ENCODE measurements around the gene C9.
"Not testable (repeated sequence)": the region's sequence is repeated elsewhere in the genome, so short reads cannot be mapped to it uniquely, and the experiment has no call there.

The C9 gene

DNA sequence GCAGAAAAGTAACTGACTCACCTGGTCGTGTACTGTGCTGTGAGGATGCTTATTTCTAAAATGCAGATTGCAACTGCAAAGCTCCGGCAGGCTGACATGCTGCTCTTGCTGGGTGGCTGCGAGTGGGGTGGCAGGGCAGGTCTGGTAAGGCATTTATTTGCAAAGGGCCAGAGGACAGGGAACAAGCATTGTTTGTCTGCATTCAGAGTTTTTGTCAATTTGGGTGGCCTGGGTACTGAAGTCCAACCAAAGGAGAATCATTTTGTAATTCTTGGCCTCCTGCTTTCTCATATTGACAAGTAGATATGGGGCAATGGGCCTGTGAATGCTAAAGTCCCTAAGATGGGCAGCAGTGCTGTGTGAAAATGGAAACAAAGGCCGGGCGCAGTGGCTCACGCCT lies at the start of gene C9:
Gene C9, minus strand, starts transcription at position 129 of the 400 bp plus-strand sequence. Its CDS starts 31 bp downstream, at position 98.
- TF ChIP-seq ZNF274 (IDR thresholded peaks at IDR 0.05; ENCODE audit: low read depth, low read length) = no peak
- no peak within 1 kb of the TSS for H3K4me3 ChIP-seq (ENCODE audit: low read length)

DNA sequence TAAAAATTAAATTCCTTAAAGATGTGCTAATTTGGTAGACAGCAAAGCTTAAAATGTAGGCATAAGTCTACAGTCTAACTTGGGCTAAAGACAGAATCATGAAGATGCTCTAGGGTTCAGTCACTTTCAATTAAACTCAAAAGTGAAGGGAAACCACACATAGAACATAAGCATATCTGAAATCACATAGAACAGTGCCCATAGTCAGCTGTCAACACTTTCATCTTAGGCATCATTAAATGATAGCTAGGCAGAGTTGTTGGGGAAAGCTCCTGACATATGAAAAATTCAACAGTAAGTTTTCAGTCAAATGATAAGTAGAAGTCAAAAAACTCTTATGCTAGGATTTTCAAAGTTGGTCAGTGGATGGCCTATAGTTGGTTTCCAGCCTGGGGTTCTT lies 49.5 kb upstream of the C9 start:
- TF ChIP-seq ZNF274 (IDR thresholded peaks at IDR 0.05; ENCODE audit: low read depth, low read length) = no peak
- H3K4me3 ChIP-seq (ENCODE audit: low read length) = no peak overlapping the region

DNA sequence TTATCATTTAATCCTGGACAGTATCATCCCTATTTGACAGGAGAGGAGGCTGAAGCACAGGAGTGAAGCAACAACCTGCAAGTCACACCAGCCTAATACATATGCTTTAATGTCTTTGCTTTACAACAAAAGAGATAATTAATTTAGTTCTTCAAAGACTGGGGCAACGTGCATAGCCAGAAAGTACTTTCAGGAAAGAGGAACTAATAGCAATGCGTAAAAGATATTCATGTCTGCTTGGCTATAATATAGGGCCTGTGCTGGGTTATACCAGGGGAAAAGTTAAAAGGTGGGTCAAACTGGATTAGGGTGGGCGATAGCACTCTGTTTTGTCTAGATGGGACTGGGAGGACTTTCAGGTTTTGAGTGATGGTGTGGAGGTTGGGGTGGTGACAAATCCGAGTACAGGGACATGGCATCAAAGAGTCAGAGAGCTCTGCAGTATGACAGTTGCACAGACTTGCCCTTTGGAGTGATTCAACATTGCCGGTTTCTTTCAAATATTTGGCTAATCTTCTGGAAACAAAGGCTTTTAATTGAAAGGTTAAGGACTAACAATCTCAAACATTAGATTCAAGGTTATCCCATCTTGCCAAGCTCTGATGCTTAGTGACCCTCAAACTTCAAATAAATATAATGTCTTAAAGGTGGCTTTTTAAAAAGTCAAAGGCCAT lies 48.6 kb upstream of the C9 start:
- H3K4me3 ChIP-seq (ENCODE audit: low read length) = no peak overlapping the region
- TF ChIP-seq ZNF274 (IDR thresholded peaks at IDR 0.05; ENCODE audit: low read depth, low read length) = no peak

DNA sequence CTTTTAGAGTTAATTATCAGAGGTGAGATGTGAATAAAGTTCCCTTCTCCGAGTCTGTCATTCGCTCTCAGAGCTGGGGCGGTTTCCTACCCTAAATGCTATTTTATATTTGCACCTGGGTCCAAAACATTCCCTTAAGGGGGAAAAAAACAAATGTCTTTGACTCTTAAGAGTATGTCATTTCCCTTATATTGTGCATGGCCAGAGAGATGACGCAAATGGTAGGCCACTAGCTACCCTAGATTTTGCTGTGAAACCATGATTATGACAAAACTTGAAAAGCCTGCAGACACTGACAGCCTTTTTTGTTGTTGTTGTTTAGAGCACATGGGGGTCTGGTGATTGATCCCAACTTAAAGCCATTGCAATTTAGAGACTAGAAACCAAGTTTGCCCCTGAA lies 47.7 kb upstream of the C9 start:
- TF ChIP-seq ZNF274 (IDR thresholded peaks at IDR 0.05; ENCODE audit: low read depth, low read length) = no peak
- H3K4me3 ChIP-seq (ENCODE audit: low read length) = no peak overlapping the region

DNA sequence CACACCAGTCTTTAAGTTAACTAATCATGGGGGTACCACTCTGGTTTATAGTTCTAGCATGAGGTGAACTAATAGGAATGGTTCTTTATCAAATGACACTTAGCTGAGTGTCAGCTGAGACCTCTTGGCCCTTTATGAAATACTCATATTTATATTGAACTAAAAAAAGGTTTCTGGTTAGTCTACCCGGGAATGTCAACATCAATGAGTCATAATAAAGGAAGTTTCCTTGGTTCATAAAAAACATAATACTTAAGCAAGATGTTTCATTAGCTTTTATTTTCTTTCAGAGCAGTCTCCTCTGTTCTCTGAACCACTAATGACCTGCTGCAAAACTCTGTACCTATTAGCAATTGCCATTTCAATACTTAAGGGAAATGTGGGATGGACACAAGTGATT lies 46.8 kb upstream of the C9 start:
- no peak for TF ChIP-seq ZNF274 (IDR thresholded peaks at IDR 0.05; ENCODE audit: low read depth, low read length)
- no peak overlapping the region for H3K4me3 ChIP-seq (ENCODE audit: low read length)

DNA sequence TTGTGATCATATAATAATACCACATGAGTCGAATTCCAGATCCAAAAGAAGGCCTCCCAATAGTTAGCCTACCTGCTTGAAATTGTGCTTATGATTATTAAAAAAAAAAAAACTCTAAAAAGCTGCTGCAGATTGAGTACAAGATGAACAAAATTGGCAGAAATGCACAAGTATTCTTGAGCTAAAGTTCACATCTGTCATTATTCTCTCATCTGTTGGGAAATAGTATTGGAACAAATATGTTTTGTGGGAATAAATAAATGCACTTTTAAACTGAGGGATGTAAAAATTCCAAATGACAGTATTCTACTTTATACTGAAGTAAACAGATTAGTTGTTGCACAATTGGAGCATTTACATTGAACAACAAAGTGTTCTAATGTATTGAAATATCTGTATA lies 44.7 kb upstream of the C9 start:
- H3K4me3 ChIP-seq (ENCODE audit: low read length) = no peak overlapping the region
- no peak for TF ChIP-seq ZNF274 (IDR thresholded peaks at IDR 0.05; ENCODE audit: low read depth, low read length)

DNA sequence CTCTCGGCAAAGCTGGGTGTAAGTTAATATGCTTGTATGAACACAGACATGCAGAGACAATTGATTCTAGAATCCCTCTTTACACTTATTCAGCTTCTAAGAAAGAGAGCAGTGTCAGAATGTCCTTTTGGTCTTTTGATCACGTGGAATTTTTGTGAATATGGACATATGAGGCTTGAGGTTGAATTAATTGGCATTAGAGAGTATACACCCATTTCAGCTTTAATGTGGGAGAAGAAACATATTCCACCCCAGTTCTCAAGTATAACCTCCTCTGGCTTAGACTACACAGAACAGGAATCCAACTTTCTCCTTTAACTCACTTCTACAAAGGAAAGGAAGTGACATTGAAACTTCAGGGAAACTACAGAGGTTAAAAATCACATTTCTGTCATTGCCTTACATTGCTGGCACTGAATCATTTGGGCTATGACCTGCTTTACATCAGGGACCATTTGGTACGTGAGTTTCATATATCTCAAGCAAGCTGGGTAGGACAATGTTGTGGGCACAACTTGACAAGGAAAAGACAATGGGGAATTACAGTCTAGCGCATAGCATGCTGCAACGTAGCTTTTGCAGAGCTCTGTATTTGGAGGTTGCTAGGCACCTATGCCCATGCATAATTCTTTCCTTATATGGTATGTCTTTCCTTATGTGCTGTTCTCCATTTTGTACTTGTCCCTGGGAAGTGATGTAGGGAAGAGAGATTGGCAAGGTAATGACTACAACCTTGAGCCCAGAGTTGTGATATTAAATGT lies 41.0 kb upstream of the C9 start:
- no peak for TF ChIP-seq ZNF274 (IDR thresholded peaks at IDR 0.05; ENCODE audit: low read depth, low read length)
- no peak overlapping the region for H3K4me3 ChIP-seq (ENCODE audit: low read length)

DNA sequence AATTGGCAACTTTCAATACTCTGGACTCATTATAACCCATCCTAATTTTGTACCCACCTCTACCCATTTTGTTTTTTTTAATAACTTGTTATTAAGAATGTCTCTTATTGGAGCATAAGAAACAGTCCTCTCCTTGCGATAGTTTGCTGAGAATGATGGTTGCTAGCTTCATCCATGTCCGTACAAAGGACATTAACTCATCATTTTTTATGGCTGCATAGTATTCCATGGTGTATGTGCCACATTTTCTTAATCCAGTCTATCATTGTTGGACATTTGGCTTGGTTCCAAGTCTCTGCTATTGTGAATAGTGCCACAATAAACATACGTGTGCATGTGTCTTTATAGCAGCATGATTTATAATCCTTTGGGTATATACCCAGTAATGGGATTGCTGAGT lies 39.5 kb upstream of the C9 start:
- H3K4me3 ChIP-seq (ENCODE audit: low read length) = not testable (repeated sequence)

DNA sequence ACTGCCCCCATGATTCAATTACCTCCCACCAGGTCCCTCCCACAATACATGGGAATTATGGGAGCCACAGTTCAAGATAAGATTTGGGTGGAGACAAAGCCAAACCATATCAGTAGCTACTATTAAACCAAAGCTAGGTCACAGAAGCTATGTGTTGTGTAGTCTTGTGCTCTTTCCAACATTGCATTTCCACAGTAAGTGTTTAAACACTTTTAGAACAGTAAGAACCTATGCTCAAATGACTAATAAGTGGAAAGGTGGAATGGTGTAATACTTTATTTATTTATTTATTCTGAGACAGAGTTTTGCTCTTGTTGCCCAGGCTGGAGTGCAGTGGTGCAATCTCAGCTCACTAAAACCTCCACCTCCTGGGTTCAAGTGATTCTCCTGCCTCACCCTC lies 37.8 kb upstream of the C9 start:
- not testable (repeated sequence) for H3K4me3 ChIP-seq (ENCODE audit: low read length)

DNA sequence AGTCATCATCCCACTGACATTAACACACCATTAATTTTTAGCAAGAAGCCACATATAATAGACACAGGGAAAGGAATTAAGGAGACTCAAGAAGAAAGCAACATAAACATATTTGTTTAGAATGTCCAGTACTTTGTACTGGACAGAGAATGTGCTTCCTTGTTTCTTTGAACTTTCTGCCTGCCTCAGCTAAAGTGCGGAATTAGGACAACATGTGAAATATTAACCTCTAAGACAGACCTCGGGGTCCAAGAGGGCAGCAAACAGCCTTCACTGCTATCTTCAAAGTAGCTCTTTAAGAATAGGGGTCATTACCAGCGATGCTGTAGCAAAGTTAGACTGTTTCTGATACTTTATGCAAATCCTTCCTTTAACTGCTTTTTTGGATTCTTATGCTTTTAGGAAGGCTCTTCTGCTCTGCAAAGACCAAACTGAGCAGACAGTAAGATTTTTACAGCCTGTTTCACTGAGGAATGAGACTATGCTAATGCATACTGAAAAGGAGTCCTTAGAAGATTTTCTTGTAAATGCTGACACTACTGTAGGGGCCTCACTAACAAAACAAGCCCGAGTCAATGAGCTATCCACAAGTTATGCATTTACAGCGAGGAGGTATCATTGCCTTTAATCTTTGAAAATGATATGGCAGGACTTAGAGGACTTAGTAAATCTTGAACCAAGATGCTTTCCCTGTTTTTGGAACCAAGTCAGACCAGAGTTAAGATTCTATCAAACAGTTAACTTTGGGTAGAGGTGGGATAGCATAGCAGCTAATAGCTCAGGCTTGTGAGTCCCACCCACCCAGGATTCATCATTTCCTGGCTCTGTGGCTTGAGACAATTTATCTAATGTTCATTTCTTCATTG lies 36.7 kb upstream of the C9 start:
- H3K4me3 ChIP-seq (ENCODE audit: low read length) = no peak overlapping the region
- TF ChIP-seq ZNF274 (IDR thresholded peaks at IDR 0.05; ENCODE audit: low read depth, low read length) = no peak

DNA sequence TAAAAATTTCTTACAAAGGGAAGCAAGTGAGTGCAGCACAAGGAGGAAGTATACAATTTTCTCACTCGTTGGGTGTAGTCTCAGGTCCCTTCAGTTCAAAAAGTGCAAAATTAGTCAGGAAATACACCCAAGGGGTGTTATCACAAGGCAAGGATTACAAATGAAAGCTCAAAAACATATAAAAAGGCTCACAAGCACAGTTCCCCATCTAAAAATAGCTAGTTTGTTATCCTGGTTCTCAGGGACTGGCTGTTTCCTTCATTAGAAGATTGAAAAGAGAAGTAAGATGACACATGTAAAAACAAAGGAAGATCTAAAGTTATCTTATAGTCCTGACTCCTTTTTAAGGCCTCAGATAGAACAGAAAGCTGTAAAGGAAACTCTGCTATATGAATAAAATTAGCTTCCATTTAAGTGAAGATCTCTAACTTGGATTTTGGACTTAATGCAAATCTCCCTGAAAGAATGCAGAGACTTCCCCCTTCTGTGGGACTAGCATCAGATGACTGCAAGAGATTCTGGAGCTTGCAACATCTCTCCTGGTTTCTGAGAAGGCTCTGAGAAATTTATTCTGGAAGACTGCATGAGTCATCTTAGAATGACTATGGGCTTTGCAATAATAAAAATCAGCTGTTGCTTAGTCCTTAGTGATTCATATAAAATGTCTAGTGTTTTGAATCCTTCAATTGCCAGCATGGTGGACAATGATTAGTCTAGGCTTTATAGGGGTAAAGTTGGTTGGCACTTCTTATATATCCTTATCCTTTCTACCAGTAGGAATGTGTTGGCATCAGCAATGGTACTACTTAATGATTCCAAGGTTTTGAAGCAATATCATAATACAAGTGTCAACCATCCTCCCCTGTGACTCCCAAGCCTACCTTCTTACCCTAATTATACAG lies 35.1 kb upstream of the C9 start:
- H3K4me3 ChIP-seq (ENCODE audit: low read length) = no peak overlapping the region
- TF ChIP-seq ZNF274 (IDR thresholded peaks at IDR 0.05; ENCODE audit: low read depth, low read length) = no peak

DNA sequence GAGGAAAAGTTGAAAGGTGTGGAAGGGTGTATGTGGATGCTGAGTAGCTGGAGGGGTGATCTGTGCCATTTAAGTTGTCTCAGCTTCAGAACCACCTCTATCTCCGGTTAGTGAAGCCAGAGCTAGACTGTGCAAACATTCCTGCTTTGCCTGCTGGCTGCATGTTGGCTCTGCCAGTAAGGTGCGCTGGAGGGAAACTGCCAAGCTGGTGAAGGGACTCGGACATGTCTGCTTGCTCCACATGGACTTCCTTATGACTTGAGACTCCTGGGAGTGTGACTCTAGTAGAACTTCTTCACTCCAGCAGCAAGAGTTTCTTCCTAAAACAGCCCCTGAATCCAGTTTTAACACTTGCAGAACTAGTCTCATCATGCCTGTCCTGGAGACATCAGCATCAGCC lies 32.5 kb upstream of the C9 start:
- no peak for TF ChIP-seq ZNF274 (IDR thresholded peaks at IDR 0.05; ENCODE audit: low read depth, low read length)
- H3K4me3 ChIP-seq (ENCODE audit: low read length) = no peak overlapping the region

DNA sequence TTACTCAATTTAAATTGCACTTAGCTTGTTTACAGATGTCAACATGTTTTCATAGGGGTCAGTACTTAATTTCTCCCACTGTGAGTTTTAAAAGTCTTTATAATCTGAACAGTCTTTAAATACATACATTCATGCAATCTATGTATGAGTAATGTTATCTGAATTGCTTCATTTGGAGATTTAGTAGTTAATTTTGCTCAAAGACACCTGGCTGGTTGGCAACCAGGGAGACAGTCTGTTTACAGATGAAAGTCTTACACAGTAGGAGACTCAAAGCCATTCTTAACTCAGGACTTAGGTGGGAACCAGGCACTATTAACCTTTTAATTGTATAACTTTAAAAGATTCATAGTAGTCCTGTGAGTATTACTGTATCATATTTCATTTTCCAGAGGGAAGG lies 31.2 kb upstream of the C9 start:
- H3K4me3 ChIP-seq (ENCODE audit: low read length) = no peak overlapping the region
- TF ChIP-seq ZNF274 (IDR thresholded peaks at IDR 0.05; ENCODE audit: low read depth, low read length) = no peak

DNA sequence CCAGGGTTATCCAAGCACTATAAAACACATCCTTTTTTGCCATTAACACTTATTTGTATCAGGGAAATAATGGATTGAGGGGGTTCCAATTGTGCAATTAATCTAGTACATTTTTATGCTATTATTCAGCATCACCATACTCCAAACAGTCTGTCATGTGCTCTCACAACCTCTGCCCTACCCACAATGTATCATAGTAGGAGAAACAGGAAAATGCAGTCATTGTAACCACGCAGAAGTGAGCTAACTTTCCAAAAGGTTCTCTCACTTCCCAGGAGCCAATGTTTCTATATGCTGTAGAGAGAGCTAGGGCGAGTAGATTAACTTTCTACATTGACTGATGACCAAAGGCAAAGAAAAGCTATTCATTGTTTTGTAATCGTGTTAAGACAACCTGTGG lies 30.7 kb upstream of the C9 start:
- no peak overlapping the region for H3K4me3 ChIP-seq (ENCODE audit: low read length)
- TF ChIP-seq ZNF274 (IDR thresholded peaks at IDR 0.05; ENCODE audit: low read depth, low read length) = no peak

All from GM08714 (cell line).